ENCODE data around the gene ADAMTS14.
A peak's percentile ranks its signal among the peaks of the same experiment; 100 is the strongest.
"Not testable (repeated sequence)": the region's sequence is repeated elsewhere in the genome, so short reads cannot be mapped to it uniquely, and the experiment has no call there.

ADAMTS14 gene

DNA sequence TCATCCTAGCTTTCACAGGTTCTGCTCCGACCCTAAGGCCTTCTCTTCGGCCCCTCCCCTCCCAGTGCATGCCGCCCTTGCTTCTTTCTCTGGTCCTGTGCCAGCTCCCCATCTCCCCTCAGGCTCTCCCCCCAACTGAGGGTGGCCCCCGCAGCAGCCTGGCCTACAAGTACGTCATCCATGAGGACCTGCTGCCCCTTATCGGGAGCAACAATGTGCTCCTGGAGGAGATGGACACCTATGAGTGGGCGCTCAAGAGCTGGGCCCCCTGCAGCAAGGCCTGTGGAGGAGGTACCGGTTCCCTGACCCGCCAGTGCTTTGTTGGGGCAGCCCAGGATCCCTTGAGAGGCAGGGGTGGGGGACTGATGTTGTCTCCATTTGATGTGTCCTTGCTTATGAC is 79.0 kb downstream of the ADAMTS14 start:
- DNase-seq (ENCODE audit: low spot score), result no peak

DNA sequence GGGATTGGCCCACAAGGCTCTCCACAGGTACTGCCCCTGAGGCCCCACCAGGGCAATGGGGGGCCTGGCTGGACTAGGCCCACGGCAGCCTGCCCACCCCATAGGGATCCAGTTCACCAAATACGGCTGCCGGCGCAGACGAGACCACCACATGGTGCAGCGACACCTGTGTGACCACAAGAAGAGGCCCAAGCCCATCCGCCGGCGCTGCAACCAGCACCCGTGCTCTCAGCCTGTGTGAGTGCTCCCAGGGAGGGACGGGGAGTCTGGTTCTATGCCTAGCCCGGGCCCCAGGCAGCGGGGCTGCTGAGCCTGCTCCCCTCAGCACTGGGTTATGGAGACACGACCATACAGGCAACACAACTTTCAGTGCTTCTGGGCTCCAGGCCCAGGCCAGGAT is 79.7 kb downstream of the ADAMTS14 start:
- no peak for DNase-seq (ENCODE audit: low spot score)

- no peak for DNase-seq (ENCODE audit: low spot score)
These were observed 80.3 kb downstream of the ADAMTS14 start for GRCh38 chr10:70752571-70752970.

GRCh38 chr10:70753026-70753663 is 80.8 kb downstream of the ADAMTS14 start:
- no peak for DNase-seq (ENCODE audit: low spot score)

GRCh38 chr10:70753841-70754621 is 81.7 kb downstream of the ADAMTS14 start:
- DNase-seq (ENCODE audit: low spot score), result peak; percentile 62

DNA sequence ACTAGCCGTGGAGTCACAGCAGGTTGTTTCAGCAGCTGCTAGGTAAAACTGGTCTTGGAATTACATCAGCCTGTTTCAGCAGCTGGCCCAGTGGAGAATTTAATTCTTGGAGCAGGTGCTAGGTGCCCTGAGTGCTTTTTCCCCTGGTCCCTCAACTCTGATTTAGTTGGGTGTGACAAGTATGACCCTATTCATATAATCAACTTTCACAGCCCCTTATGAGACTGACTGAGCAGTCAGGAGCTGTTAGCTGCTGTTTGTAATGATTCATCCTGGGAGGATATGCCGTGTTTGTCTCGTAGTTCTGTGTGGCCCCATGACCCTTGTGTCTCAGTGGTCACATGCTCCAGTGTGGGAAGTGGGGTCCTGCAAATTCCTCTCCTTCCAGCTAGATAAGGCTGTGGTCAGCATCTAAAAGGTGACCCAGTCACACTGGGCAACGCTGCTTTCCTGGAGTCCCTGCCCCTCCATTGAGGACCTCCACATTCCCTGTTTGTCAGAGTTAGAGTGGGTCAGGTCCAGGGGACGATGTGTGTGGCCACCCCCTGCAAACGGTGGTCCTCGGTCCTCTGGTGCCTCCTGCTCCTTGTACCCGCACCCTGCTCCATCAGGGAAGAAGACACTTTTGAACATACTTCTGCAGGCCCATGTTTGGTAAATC is 84.5 kb downstream of the ADAMTS14 start:
- no peak for DNase-seq (ENCODE audit: low spot score)

- DNase-seq (ENCODE audit: low spot score), result no peak
These were observed 85.5 kb downstream of the ADAMTS14 start for GRCh38 chr10:70757856-70758255.

GRCh38 chr10:70758757-70759514 is 86.6 kb downstream of the ADAMTS14 start:
- peak; percentile 78 for DNase-seq (ENCODE audit: low spot score)

GRCh38 chr10:70759781-70760180 is 87.5 kb downstream of the ADAMTS14 start:
- no peak for DNase-seq (ENCODE audit: low spot score)

DNA sequence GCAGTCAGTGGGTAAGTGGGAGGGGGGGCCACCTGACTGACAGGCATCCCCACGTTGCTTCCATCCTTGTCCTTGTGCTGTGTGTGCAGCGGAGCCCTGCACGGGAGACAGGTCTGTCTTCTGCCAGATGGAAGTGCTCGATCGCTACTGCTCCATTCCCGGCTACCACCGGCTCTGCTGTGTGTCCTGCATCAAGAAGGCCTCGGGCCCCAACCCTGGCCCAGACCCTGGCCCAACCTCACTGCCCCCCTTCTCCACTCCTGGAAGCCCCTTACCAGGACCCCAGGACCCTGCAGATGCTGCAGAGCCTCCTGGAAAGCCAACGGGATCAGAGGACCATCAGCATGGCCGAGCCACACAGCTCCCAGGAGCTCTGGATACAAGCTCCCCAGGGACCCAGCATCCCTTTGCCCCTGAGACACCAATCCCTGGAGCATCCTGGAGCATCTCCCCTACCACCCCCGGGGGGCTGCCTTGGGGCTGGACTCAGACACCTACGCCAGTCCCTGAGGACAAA is 88.0 kb downstream of the ADAMTS14 start:
- no peak for DNase-seq (ENCODE audit: low spot score)

- DNase-seq (ENCODE audit: low spot score), result no peak
These were observed 88.8 kb downstream of the ADAMTS14 start for GRCh38 chr10:70761031-70761601.

- no peak for DNase-seq (ENCODE audit: low spot score)
These were observed 89.5 kb downstream of the ADAMTS14 start for GRCh38 chr10:70761727-70762350.

- DNase-seq (ENCODE audit: low spot score), result no peak
These were observed 90.3 kb downstream of the ADAMTS14 start for GRCh38 chr10:70762441-70763175.

GRCh38 chr10:70763567-70763966 is 91.3 kb downstream of the ADAMTS14 start:
- no peak for DNase-seq (ENCODE audit: low spot score)

DNA sequence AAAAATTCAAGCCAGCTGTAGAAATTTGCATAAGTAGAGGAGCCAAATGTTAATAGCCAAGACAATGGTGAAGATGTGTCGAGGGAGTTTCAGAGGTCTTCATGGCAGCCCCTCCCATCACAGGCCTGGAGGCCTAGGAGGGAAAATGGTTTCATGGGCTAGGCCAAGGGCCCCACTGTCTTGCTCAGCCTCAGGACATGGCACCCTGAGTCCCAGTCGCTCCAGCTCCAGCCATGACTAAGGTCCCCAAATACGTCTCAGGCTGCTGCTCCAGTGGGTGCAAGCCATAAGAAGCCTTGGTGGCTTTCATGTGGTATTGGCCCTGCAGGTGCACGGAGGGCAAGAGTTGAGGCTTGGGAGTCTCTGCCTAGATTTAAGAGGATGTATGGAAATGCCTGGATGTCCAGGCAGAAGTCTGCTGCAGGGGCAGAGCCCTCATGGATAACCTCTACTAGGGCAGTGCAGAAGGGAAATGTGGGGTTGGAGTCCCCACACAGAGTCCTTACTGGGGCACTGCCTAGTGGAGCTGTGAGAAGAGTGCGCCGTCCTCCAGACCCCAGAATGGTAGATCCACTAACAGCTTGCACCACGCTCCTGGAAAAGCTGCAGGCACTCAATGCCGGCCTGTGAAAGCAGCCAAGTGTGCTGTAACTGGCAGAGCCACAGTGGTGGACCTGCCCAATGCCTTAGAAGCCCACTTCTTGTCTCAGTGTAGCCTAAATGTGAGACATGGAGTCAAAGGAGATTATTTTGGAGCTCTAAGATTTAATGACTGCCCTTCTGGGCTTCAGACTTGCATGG is 93.7 kb downstream of the ADAMTS14 start:
- DNase-seq (ENCODE audit: low spot score), result no peak

DNA sequence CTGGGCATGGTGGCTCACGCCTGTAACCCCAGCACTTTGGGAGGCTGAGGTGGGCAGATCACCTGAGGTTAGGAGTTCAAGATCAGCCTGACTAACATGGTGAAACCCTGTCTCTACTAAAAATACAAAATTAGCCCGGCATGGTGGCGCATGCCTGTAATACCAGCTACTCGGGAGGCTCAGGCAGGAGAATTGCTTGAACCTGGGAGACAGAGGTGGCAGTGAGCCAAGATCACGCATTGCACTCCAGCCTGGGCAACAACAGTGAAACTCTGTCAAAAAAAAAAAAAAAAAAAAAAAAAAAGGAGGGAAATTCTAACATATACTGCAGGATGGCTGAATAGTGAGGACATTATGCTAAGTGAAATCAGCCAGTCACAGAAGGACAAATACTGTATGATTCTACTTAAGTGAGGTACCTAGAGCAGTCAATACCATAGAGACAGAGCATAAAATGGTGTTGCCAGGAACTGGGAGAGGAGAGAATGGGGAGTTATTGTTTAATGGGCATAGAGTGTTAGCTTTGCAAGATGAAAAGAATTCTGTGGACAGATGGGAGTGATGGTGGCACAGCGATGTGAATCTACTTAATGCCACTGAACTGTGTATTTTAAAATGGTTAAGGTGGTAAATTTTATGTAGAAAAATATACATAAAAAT is 95.8 kb downstream of the ADAMTS14 start:
- DNase-seq (ENCODE audit: low spot score), result not testable (repeated sequence)

GRCh38 chr10:70769121-70769520 is 96.8 kb downstream of the ADAMTS14 start:
- DNase-seq (ENCODE audit: low spot score), result no peak

DNA sequence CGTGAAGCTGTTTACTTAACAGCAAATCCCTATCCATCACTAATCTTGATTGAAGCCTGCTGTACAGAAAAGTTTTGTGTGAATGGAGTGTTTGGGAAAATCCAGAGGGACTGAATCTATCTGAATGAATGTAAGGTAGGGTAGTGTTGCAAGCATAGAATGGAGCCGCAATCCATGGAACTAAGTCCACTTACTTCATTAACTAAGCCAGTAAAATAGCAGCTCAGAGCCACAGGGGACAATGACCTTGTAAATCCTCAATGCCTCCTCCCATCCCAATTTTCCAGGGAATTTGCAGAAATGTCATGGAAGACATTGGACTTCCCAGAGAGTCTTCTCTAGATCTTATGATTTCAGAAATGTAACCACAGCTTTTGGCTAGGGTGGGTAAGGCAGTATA is 97.7 kb downstream of the ADAMTS14 start:
- no peak for DNase-seq (ENCODE audit: low spot score)

DNA sequence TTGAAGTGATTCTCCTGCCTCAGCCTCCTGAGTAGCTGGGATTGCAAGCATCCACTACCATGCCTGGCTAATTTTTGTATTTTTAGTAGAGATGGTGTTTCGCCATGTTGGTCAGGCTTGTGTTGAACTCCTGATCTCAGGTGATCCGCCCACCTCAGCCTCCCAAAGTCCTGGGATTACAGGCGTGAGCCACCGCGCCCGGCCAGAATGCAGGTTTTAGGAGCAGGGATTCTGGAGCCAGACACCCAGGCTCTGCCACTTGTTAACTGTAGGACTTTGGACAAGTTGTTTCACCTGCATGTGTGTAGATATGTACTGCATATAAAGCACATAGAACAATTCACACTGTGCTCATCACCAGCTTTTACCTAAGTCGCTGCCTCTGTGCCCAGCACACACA is 98.2 kb downstream of the ADAMTS14 start:
- not testable (repeated sequence) for DNase-seq (ENCODE audit: low spot score)

Data from AG08396 (cell line).